ENCODE data around the gene LIM2. TPM values are rescaled to one million over a fixed set of nuclear protein-coding genes. Genes with fewer than 3 reads are reported as not detected.

LIM2 gene
- total RNA-seq, 4 donors from 2014 or later, result not detected

DNA sequence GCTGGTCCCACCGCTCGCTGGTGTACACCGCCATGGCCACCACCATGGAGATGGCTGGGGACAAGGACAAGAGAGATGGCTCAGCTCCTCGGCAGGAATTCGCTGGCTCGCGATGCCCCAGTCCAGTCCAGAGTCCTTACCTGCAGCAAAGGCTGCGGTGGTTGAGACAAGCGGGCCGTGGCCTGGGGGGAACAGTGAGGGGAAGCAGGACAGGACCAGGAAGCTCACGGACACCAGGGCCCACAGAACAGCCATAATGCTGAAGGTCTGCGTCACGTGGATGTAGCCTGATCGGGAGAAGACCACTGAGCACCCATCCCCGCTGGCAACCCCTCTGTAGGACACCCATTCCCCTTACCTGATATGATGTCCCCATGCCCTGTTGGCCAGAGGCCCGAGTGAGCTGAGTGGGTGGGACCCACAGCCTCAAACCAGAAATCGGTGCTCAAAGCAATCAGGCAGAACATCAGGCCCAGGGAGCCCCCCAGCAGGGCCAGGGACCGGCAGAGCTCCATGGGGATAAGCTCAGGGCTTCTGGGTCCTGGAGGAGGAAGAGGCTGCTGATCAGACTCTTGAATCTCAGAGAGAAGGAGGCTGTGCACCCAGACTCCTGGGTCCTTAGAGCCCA, 15.6 kb downstream of the LIM2 start:
- Histone ChIP-seq H3K4me1 (no peaks in the 10 kb centered on the region), H3K9me3 (no peaks in the 10 kb centered on the region), H3K27me3 (no peaks in the 10 kb centered on the region), H3K27ac (no peak overlapping the region), H3K36me3 (no peaks in the 10 kb centered on the region), H3K4me3 (no peak overlapping the region)
- no peak for TF ChIP-seq POLR2A (IDR thresholded peaks at IDR 0.05)
- TF ChIP-seq, protein P1, sequence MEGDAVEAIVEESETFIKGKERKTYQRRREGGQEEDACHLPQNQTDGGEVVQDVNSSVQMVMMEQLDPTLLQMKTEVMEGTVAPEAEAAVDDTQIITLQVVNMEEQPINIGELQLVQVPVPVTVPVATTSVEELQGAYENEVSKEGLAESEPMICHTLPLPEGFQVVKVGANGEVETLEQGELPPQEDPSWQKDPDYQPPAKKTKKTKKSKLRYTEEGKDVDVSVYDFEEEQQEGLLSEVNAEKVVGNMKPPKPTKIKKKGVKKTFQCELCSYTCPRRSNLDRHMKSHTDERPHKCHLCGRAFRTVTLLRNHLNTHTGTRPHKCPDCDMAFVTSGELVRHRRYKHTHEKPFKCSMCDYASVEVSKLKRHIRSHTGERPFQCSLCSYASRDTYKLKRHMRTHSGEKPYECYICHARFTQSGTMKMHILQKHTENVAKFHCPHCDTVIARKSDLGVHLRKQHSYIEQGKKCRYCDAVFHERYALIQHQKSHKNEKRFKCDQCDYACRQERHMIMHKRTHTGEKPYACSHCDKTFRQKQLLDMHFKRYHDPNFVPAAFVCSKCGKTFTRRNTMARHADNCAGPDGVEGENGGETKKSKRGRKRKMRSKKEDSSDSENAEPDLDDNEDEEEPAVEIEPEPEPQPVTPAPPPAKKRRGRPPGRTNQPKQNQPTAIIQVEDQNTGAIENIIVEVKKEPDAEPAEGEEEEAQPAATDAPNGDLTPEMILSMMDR (IDR thresholded peaks at IDR 0.05), result no peak
- intact Hi-C loops (cut with DNase I; ENCODE audit: low total_unique reads), result no loop called here
- DNase-seq, result no peak

GRCh38 chr19:51371186-51371690, 16.5 kb downstream of the LIM2 start:
- Histone ChIP-seq H3K9me3 (no peaks in the 10 kb centered on the region), H3K27me3 (no peaks in the 10 kb centered on the region), H3K36me3 (no peaks in the 10 kb centered on the region), H3K4me1 (no peaks in the 10 kb centered on the region), H3K4me3 (no peak overlapping the region), H3K27ac (no peak overlapping the region)
- no peak for TF ChIP-seq POLR2A (IDR thresholded peaks at IDR 0.05)
- TF ChIP-seq, protein P1 (IDR thresholded peaks at IDR 0.05), result no peak
- DNase-seq, result no peak
- intact Hi-C loops (cut with DNase I; ENCODE audit: low total_unique reads), result no loop called here

DNA sequence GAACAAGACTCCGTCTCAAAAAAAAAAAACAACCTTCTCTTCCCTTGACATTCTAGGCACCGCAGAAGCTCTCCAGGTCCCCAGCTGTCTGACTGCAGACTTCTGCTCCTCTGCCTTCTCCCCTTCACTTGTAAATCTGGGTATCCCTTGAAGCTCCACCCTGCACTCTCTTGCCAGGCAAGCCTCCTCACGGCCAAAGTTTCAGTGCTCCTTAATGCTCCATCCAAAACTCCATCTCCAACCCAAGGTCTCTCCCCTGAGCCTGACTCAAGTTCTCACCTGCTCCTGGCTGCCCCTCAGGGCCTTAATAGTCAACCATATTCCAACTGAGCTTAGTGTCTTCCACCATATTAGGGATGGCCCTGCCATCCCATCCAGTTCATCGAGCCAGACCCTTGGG, 17.5 kb downstream of the LIM2 start:
- no peaks in the 10 kb centered on the region for H3K9me3 ChIP-seq
- DNase-seq, result no peak
- intact Hi-C loops (cut with DNase I; ENCODE audit: low total_unique reads), result no loop called here

DNA sequence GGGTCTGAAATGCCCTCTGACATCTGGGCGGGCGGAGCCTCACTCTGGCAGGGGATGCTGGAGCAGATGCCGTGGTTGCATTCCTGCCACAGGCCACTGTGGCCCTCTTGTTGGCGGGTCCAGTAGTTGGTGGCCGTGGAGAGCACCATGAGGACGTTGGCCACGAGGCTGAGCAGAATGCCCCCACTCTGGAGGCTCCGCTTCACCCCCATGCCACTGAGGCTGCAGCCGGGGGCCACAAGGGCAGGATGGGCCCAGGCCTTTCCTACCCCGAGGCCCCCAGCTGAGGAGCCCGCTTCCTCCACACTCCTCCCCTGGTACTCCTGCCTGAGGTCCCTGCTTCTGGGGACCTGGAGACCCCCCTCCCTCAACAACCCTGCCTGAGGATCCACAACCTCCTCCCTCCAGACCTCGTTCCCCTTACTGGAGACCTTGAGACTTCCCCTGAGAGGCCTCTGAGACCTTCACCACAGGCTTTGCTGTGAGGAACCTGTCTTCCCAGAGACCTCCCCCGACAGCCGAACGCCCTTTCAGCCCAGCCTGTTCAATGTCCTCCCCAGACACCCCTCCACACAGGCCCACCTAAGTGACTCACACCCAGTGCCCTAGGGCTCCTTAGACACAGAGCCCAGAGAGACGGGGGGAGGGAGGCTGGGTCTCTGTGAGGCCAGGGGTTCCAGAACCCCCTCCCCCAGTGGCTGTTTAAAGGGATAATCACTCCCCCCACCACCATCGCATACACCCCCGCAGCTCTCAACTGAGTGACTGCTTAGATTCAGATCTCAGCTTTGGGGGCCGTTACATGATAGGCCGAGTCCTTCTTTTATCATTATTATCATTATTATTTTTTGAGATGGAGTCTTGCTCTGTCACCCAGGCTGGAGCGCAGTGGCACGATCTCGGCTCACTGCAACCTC, 19.1 kb downstream of the LIM2 start, which contains the start of gene CLDND2:
Gene CLDND2, minus strand, starts transcription at position 638 of the 917 bp plus-strand sequence. Its CDS starts 426 bp downstream, at position 212.
- H3K36me3 ChIP-seq, result no peaks in the 10 kb centered on the region
- peak within 1 kb of the TSS; percentile 77 to 81 for H3K4me3 ChIP-seq
- TF ChIP-seq, protein P1 (IDR thresholded peaks at IDR 0.05), result no peak
- no peak for TF ChIP-seq POLR2A (IDR thresholded peaks at IDR 0.05)
- H3K9me3 ChIP-seq, result no peaks in the 10 kb centered on the region
- intact Hi-C loops (cut with DNase I; ENCODE audit: low total_unique reads), result no loop called here
- H3K27me3 ChIP-seq, result no peaks in the 10 kb centered on the region
- no peak for DNase-seq
- H3K27ac ChIP-seq, result peak within 1 kb of the TSS; percentile 67 to 77
- H3K4me1 ChIP-seq, result no peaks in the 10 kb centered on the region

More for the DNA sequence above, 17.5 kb downstream of the LIM2 start:
- Histone ChIP-seq H3K27me3 (no peaks in the 10 kb centered on the region), H3K4me3 (no peak overlapping the region), H3K27ac (no peak overlapping the region), H3K4me1 (no peaks in the 10 kb centered on the region), H3K36me3 (no peaks in the 10 kb centered on the region)
- no peak for TF ChIP-seq POLR2A (IDR thresholded peaks at IDR 0.05)
- TF ChIP-seq, protein P1 (IDR thresholded peaks at IDR 0.05), result no peak

All from uterus (tissue), 4 donors.